ENCODE data around the gene ZNF212.

ZNF212 gene

GRCh38 chr7:149239345-149240143, at the start of gene ZNF212:
ZNF212 (plus strand) TSS chr7:149239651; CDS start chr7:149239779, 128 bp downstream.
- DNase-seq = peak; percentile 58

- DNase-seq = no peak
Measured at GRCh38 chr7:149191851-149192250, 47.6 kb upstream of the ZNF212 start.

- no peak for DNase-seq
Measured at GRCh38 chr7:149194799-149195179, 44.7 kb upstream of the ZNF212 start.

GRCh38 chr7:149195180-149196150, 44.0 kb upstream of the ZNF212 start, which contains the start of gene ZNF282:
ZNF282 (plus strand) TSS chr7:149195546; CDS start chr7:149195590, 44 bp downstream.
- DNase-seq = peak; percentile 88

- DNase-seq = no peak
Measured at GRCh38 chr7:149196151-149196704, 43.2 kb upstream of the ZNF212 start.

GRCh38 chr7:149196705-149197171, 42.7 kb upstream of the ZNF212 start:
- no peak for DNase-seq

GRCh38 chr7:149197675-149198074, 41.8 kb upstream of the ZNF212 start:
- DNase-seq = no peak

GRCh38 chr7:149198161-149198816, 41.2 kb upstream of the ZNF212 start:
- no peak for DNase-seq

- DNase-seq = no peak
Measured at GRCh38 chr7:149199234-149199995, 40.0 kb upstream of the ZNF212 start.

- DNase-seq = no peak
Measured at GRCh38 chr7:149202831-149203231, 36.6 kb upstream of the ZNF212 start.

- DNase-seq = no peak
Measured at GRCh38 chr7:149205690-149206381, 33.6 kb upstream of the ZNF212 start.

GRCh38 chr7:149207324-149208035, 32.0 kb upstream of the ZNF212 start:
- DNase-seq = no peak

- DNase-seq = no peak
Measured at GRCh38 chr7:149209518-149210269, 29.8 kb upstream of the ZNF212 start.

- no peak for DNase-seq
Measured at GRCh38 chr7:149210551-149210950, 28.9 kb upstream of the ZNF212 start.

- DNase-seq = no peak
Measured at GRCh38 chr7:149214020-149214720, 25.3 kb upstream of the ZNF212 start.

GRCh38 chr7:149216402-149216801, 23.0 kb upstream of the ZNF212 start:
- DNase-seq = no peak

GRCh38 chr7:149217570-149217969, 21.9 kb upstream of the ZNF212 start:
- no peak for DNase-seq

- DNase-seq = no peak
Measured at GRCh38 chr7:149218469-149219420, 20.7 kb upstream of the ZNF212 start.
